GM10248 (cell line): ENCODE results near the gene OSBPL5.

Experiments used
- CTCF ChIA-PET: fragments of 300-600 bp; sonication (Branson Sonifier 250); formaldehyde crosslinking; extraction: SDS; loops from one replicate; lab custom pipeline; 2021; ENCODE audit warnings: antibody characterized with exemption; lab: Yijun Ruan, JAX
- POLR2A ChIA-PET: fragments of 350-650 bp; sonication (Branson Sonifier 250); formaldehyde crosslinking; extraction: SDS; loops from one replicate; lab custom pipeline; 2020; ENCODE audit warnings: antibody characterized with exemption; lab: Yijun Ruan, JAX
- DNase-seq: peaks from one replicate; pipeline ENCODE4 v3.0.0; 2012; ENCODE audit errors: extremely low spot score
- TF ChIP-seq, protein P1 (sequence below): IDR thresholded peaks from 2 replicates; pipeline ENCODE4 v1.5.1; 2012; ENCODE audit warnings: mild to moderate bottlenecking, low read depth; ENCODE audit errors: extremely low read depth, missing control alignments, control extremely low read depth

OSBPL5 gene, protein sequence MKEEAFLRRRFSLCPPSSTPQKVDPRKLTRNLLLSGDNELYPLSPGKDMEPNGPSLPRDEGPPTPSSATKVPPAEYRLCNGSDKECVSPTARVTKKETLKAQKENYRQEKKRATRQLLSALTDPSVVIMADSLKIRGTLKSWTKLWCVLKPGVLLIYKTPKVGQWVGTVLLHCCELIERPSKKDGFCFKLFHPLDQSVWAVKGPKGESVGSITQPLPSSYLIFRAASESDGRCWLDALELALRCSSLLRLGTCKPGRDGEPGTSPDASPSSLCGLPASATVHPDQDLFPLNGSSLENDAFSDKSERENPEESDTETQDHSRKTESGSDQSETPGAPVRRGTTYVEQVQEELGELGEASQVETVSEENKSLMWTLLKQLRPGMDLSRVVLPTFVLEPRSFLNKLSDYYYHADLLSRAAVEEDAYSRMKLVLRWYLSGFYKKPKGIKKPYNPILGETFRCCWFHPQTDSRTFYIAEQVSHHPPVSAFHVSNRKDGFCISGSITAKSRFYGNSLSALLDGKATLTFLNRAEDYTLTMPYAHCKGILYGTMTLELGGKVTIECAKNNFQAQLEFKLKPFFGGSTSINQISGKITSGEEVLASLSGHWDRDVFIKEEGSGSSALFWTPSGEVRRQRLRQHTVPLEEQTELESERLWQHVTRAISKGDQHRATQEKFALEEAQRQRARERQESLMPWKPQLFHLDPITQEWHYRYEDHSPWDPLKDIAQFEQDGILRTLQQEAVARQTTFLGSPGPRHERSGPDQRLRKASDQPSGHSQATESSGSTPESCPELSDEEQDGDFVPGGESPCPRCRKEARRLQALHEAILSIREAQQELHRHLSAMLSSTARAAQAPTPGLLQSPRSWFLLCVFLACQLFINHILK

DNA sequence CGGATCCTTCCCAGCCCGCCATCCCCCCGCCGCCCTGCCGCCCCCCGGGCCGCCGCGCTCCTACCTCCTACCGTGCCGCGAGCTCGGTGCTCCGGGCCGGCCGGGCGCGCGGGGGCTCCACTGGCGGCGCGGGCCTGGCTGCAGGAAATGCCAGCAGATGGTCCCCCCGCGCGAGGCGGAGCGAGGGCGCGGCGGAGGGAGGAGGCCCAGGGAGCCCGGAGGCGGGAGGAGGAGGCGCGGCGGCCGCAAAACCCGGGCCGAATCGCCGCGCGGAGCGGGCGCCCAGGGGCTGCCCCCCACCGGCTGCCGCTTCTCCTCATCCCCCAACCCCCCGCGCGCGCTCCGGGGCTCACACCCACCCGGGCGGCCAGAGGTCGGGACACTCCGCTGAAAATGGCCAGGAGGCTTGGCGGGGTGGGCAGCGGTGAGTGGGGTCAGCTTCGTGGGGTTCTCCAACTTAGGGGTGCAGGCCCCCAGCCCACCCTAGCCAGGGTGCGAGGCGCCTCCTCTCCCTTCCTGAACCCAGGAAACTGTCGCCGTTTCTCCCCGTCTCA, at the start of gene OSBPL5:
Gene OSBPL5 (minus strand): TSS at position 159 of the 554 bp plus-strand sequence. CDS start 36,162 bp downstream, outside the sequence.
- no peak for DNase-seq
- POLR2A ChIA-PET, result no interaction called here
- TF ChIP-seq, protein P1, sequence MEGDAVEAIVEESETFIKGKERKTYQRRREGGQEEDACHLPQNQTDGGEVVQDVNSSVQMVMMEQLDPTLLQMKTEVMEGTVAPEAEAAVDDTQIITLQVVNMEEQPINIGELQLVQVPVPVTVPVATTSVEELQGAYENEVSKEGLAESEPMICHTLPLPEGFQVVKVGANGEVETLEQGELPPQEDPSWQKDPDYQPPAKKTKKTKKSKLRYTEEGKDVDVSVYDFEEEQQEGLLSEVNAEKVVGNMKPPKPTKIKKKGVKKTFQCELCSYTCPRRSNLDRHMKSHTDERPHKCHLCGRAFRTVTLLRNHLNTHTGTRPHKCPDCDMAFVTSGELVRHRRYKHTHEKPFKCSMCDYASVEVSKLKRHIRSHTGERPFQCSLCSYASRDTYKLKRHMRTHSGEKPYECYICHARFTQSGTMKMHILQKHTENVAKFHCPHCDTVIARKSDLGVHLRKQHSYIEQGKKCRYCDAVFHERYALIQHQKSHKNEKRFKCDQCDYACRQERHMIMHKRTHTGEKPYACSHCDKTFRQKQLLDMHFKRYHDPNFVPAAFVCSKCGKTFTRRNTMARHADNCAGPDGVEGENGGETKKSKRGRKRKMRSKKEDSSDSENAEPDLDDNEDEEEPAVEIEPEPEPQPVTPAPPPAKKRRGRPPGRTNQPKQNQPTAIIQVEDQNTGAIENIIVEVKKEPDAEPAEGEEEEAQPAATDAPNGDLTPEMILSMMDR, result no peak

DNA sequence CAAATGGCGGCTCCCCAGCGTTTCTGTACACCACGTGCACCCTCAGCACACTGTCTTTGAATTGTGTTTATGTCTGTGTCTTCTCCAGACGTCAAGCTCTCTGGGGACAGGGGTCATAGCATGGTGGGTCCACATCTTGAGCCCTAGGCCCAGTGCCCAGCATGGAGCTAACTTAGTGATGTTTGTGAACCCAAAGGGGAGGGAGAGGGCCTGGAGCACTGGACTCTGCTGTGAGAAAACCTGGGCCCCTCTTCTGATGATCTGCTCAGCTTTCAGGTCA, 49.2 kb upstream of the OSBPL5 start:
- POLR2A ChIA-PET, result no interaction called here
- CTCF ChIA-PET, result interaction anchor here (1.5 kb wide), 1 partner anchor 123 kb away, joined by 3 read pairs; no protein-coding TSS in a partner anchor
- no peak for DNase-seq
- TF ChIP-seq, protein P1, result no peak

More for the DNA sequence above, at the start of gene OSBPL5:
- CTCF ChIA-PET, result no interaction called here

DNA sequence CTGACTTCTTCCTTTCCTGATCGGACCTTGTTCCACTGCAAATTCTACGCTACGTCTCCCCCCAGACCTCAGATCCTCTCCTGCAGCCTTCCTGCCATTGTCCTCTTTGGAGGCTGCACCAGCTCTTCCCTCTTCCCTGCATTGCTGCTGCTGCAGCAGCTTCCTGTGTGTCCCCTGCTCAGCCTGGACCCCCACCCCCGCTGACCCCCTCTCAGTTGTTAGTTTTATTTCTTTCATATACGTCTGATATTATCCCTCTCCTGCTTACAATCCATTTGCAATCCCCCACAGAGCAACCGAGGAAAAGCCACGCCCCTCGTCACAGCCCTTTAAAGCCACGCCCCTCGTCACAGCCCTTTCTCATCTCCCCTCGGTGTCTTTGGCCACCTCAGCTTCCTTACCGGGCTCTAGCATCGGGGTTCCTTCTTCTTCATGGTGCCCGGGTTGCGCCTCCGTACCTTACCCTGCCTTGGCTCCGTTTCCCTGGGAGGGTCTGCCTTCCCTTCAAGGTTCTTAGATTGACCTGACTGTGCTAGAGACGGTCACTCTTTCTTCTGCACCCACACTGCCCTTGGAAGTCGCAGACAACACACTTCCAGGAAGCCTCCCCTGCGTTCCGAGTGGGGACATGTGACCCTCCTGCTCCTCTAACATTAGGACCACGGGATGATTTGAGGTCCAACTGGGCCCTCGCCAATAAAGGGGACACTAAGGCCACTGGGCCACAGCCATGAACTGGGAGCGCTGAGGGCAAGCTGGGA, 48.7 kb upstream of the OSBPL5 start:
- TF ChIP-seq, protein P1, result no peak
- no peak for DNase-seq
- POLR2A ChIA-PET, result no interaction called here
- CTCF ChIA-PET, result interaction anchor here (1.5 kb wide), 1 partner anchor 123 kb away, joined by 3 read pairs; no protein-coding TSS in a partner anchor

DNA sequence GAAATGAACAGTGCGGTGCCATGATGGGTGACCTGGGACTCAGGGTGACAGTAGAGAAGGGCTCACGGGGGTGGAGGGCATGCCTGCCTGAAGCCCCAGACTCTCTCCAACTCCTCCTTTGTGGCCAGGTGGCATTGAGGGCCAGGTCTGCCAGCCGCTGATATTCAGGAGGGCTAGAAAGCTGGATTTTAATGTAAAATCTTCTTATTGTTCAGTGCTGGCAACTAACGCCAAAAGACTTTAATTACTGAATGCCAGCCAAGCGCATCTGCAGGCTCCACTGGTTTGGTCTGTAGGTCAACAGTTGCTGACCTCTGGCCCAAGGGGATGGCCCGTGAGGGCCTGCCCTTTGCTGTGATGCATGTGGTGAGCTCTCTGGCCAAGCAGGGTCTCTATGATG, 43.2 kb upstream of the OSBPL5 start:
- CTCF ChIA-PET, result no interaction called here
- no peak for DNase-seq
- TF ChIP-seq, protein P1, result no peak
- POLR2A ChIA-PET, result no interaction called here

DNA sequence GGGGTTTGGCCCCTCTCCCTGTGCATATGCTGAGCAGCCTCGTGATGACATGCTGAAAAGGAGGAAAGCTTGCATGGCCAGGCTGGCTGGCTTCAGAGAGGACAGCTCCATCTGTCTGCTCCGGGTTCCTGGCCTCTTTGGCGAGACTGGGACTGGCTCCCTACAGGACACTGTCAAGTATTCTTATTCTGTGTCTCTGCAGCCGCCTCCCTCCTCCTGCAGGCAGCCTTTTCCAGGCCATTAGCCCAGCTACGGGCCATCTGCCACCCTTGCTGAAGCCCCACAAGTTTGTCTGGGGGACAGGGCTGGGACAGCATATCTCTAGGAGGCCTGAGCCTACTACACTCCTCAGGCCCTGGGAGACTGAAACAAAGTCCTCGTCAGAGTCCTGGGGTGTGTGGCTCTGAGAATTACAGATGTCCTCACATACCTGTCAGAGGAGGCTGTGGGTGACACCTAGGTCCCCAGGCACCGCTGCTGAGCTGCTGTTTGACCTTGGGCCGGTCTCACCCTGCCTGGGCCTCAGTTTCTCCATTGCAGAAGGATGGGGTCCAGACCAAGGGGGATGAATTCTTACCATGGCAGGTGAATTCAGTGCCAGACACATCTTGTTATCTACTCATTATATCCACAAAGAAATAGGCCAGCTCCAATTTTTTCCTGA, 42.5 kb upstream of the OSBPL5 start:
- ChIA-PET POLR2A (no interaction called here), CTCF (interaction anchor here (1.1 kb wide), 1 partner anchor 10 kb away, joined by 3 read pairs; no protein-coding TSS in a partner anchor)
- DNase-seq, result no peak
- TF ChIP-seq, protein P1, result no peak
